ENCODE results near the gene C16orf96. TPM values are rescaled to one million over a fixed set of nuclear protein-coding genes. Genes with fewer than 3 reads are reported as not detected.

C16orf96 gene
- total and polyA plus RNA-seq, 2 experiments from 2014 or later: 0.37 to 2.2 TPM

GRCh38 chr16:4556580-4556979 is 440 bp downstream of the C16orf96 start:
- DNase-seq (ENCODE audit: low spot score): no peak
- H3K36me3 Mint-ChIP-seq (ENCODE audit: low read depth): no peaks in the 10 kb centered on the region
- Histone ChIP-seq H3F3A (replicated peaks; ENCODE audit: low read depth) (no peaks in the 10 kb centered on the region), H4K20me1 (replicated peaks; ENCODE audit: insufficient read depth) (no peaks in the 10 kb centered on the region), H3K4me3 (no peak overlapping the region), H3K4me1 (ENCODE audit: insufficient read depth) (no peaks in the 10 kb centered on the region), H3K79me2 (replicated peaks; ENCODE audit: insufficient read depth) (no peaks in the 10 kb centered on the region), H3K36me3 (ENCODE audit: insufficient read depth) (no peaks in the 10 kb centered on the region), H3K9me2 (ENCODE audit: insufficient read depth) (no peaks in the 10 kb centered on the region), H3K27ac (ENCODE audit: low read depth) (no peak overlapping the region), H3K27me3 (ENCODE audit: insufficient read depth) (no peaks in the 10 kb centered on the region), H3K4me2 (no peak overlapping the region), H2AFZ (no peak overlapping the region)
- ATAC-seq: no peak
- peaks cover 4% of the 10 kb centered on the region for H3K27me3 Mint-ChIP-seq (ENCODE audit: insufficient read depth, low read depth, poor library complexity)
- H3K27ac Mint-ChIP-seq: no peak overlapping the region
- H3K4me1 Mint-ChIP-seq: peaks cover under 1% of the 10 kb centered on the region; the same call in 1 of the 3 replicates
- H3K4me3 Mint-ChIP-seq: no peak overlapping the region
- H3K9me3 Mint-ChIP-seq: no peaks in the 10 kb centered on the region; the same call in 2 of the 3 replicates
- no peak for TF ChIP-seq POLR2AphosphoS5 (IDR thresholded peaks at IDR 0.05; ENCODE audit: low read depth)
- TF ChIP-seq CTCF (conservative IDR thresholded peaks at IDR 0.05; ENCODE audit: low read depth in 2 of 2): no peak
- no peak for TF ChIP-seq JUNB (IDR thresholded peaks at IDR 0.05; ENCODE audit: unreplicated experiment)
- no peak for TF ChIP-seq CREB1 (CRISPR knock-in tag; IDR thresholded peaks at IDR 0.05; ENCODE audit: low read depth)
- no peak for TF ChIP-seq STAT1 (IDR thresholded peaks at IDR 0.05; ENCODE audit: unreplicated experiment)
- no peak for TF ChIP-seq REST (IDR thresholded peaks at IDR 0.05; ENCODE audit: unreplicated experiment)
- TF ChIP-seq, protein P1, sequence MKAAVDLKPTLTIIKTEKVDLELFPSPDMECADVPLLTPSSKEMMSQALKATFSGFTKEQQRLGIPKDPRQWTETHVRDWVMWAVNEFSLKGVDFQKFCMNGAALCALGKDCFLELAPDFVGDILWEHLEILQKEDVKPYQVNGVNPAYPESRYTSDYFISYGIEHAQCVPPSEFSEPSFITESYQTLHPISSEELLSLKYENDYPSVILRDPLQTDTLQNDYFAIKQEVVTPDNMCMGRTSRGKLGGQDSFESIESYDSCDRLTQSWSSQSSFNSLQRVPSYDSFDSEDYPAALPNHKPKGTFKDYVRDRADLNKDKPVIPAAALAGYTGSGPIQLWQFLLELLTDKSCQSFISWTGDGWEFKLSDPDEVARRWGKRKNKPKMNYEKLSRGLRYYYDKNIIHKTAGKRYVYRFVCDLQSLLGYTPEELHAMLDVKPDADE (IDR thresholded peaks at IDR 0.05): no peak
- TF ChIP-seq ZNF462 (CRISPR knock-in tag; IDR thresholded peaks at IDR 0.05): no peak
- TF ChIP-seq ZNF114 (CRISPR knock-in tag; IDR thresholded peaks at IDR 0.05): no peak
- no peak for TF ChIP-seq EZH2 (IDR thresholded peaks at IDR 0.05; ENCODE audit: low read depth, unreplicated experiment)
- TF ChIP-seq ZNF331 (CRISPR knock-in tag; IDR thresholded peaks at IDR 0.05; ENCODE audit: low read depth): no peak
- TF ChIP-seq EZH2phosphoT487 (IDR thresholded peaks at IDR 0.05; ENCODE audit: unreplicated experiment): no peak
- no peak for TF ChIP-seq NANOG (IDR thresholded peaks at IDR 0.05; ENCODE audit: borderline replicate concordance)

Measured in GM23338 (cell line).